ENCODE data around the gene NTF4. TPM values are rescaled to one million over a fixed set of nuclear protein-coding genes. Genes with fewer than 3 reads are reported as not detected.

NTF4 gene
- total and polyA plus RNA-seq, 12 donors, result 0.06 to 1.6 (median 0.71) TPM; not detected in 7

- H3K27ac ChIP-seq, result peak overlapping the region in 5 of 10 donors; percentile 8 to 44 (median 19)
- no peaks in the 10 kb centered on the region for H3K27me3 ChIP-seq
- intact Hi-C loops (cut with DNase I), result loop anchor here in 2 of 10 donors (5.0 kb wide), 1 partner anchor 37 kb away; no protein-coding TSS in a partner anchor
- peaks cover 0 to 42% (median 33%) of the 10 kb centered on the region in 9 donors for H3K36me3 ChIP-seq
- H3K4me3 ChIP-seq, result no peak overlapping the region
- H3K4me1 ChIP-seq, result peaks cover 5 to 42% (median 25%) of the 10 kb centered on the region in 9 donors
- TF ChIP-seq, protein P1, sequence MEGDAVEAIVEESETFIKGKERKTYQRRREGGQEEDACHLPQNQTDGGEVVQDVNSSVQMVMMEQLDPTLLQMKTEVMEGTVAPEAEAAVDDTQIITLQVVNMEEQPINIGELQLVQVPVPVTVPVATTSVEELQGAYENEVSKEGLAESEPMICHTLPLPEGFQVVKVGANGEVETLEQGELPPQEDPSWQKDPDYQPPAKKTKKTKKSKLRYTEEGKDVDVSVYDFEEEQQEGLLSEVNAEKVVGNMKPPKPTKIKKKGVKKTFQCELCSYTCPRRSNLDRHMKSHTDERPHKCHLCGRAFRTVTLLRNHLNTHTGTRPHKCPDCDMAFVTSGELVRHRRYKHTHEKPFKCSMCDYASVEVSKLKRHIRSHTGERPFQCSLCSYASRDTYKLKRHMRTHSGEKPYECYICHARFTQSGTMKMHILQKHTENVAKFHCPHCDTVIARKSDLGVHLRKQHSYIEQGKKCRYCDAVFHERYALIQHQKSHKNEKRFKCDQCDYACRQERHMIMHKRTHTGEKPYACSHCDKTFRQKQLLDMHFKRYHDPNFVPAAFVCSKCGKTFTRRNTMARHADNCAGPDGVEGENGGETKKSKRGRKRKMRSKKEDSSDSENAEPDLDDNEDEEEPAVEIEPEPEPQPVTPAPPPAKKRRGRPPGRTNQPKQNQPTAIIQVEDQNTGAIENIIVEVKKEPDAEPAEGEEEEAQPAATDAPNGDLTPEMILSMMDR (IDR thresholded peaks at IDR 0.05), result no peak
- DNase-seq, result no peak
- no peaks in the 10 kb centered on the region for H3K9me3 ChIP-seq
- ATAC-seq, result no peak
- 30 to 33% methylated on average over 3 of the region's 3 CpGs for WGBS, 2 donors
Observed at GRCh38 chr19:49110567-49110966, 45.9 kb upstream of the NTF4 start.

GRCh38 chr19:49109569-49110233 is 45.1 kb upstream of the NTF4 start:
- Histone ChIP-seq H3K36me3 (peaks cover 0 to 51% (median 42%) of the 10 kb centered on the region in 9 donors), H3K4me3 (no peak overlapping the region), H3K27ac (peak overlapping the region in 2 of 10 donors; percentile 12 to 43), H3K27me3 (no peaks in the 10 kb centered on the region), H3K4me1 (peaks cover 5 to 36% (median 20%) of the 10 kb centered on the region in 9 donors), H3K9me3 (no peaks in the 10 kb centered on the region)
- DNase-seq, result no peak
- TF ChIP-seq, protein P1 (IDR thresholded peaks at IDR 0.05), result no peak
- intact Hi-C loops (cut with DNase I), result loop anchor here in 3 of 10 donors (5.0 kb wide), 1 partner anchor 38 kb away; no protein-coding TSS in a partner anchor
- no peak for ATAC-seq
- WGBS, 2 donors, result 76 to 81% methylated on average over 8 of the region's 8 CpGs

- no peak for DNase-seq
Observed at GRCh38 chr19:49109051-49109450, 44.4 kb upstream of the NTF4 start.

More at GRCh38 chr19:49109051-49109450, 44.4 kb upstream of the NTF4 start:
- no peak overlapping the region for H3K4me3 ChIP-seq
- intact Hi-C loops (cut with DNase I), result loop anchor here in 1 of 10 donors (5.0 kb wide), 1 partner anchor 38 kb away; no protein-coding TSS in a partner anchor
- no peak for ATAC-seq
- TF ChIP-seq, protein P1 (IDR thresholded peaks at IDR 0.05), result no peak
- H3K9me3 ChIP-seq, result no peaks in the 10 kb centered on the region
- WGBS, 2 donors, result 76 to 81% methylated on average over 5 of the region's 5 CpGs
- peaks cover 0 to 57% (median 48%) of the 10 kb centered on the region in 9 donors for H3K36me3 ChIP-seq
- H3K27me3 ChIP-seq, result no peaks in the 10 kb centered on the region
- peak overlapping the region in 1 of 10 donors; percentile 1 for H3K27ac ChIP-seq
- H3K4me1 ChIP-seq, result peaks cover 5 to 32% (median 18%) of the 10 kb centered on the region in 9 donors

Measured in heart right ventricle (tissue), 16 donors.